Fibroblast of lung (primary cell): Measurements from ENCODE around the gene SLC22A23. TPM values are rescaled to one million over a fixed set of nuclear protein-coding genes. Genes with fewer than 3 reads are reported as not detected.

Source experiments
- DNase-seq, 2 donors: peaks; one replicate each; pipeline versions ENCODE4 v3.0.0 to v3.0.0-alpha.2; 2010; ENCODE audit warnings: low read depth in 2 of 2
- H2AFZ ChIP-seq: 2 replicates; pipeline ENCODE4 v1.5.1; 2012; ENCODE audit warnings: low read length, control low read depth, inconsistent platforms
- H3K27ac ChIP-seq: 2 replicates; pipeline ENCODE4 v1.5.1; 2011; ENCODE audit warnings: low read length, control low read depth; ENCODE audit not compliant: insufficient read depth
- H3K27me3 ChIP-seq: 2 replicates; pipeline ENCODE4 v1.5.1; 2011; ENCODE audit warnings: mild to moderate bottlenecking, low read length; ENCODE audit not compliant: control insufficient read depth, insufficient read depth
- H3K36me3 ChIP-seq: 2 replicates; pipeline ENCODE4 v1.5.1; 2011; ENCODE audit warnings: low read length; ENCODE audit not compliant: control insufficient read depth, insufficient read depth
- H3K4me1 ChIP-seq: 2 replicates; pipeline ENCODE4 v1.5.1; 2011; ENCODE audit warnings: low read length; ENCODE audit not compliant: control insufficient read depth, insufficient read depth; ENCODE audit errors: extremely low read depth
- H3K4me2 ChIP-seq: 2 replicates; pipeline ENCODE4 v1.5.1; 2011; ENCODE audit warnings: low read length, control low read depth; ENCODE audit not compliant: insufficient read depth; ENCODE audit errors: extremely low read depth
- H3K4me3 ChIP-seq, 4 experiments: fragments of 200-600 bp in 1 of 4; sonication (generic) in 1 of 4; replicated peaks in 1 of 4; 2 replicates each; pipeline ENCODE4 v1.5.1; 2011 to 2016; ENCODE audit warnings: low read length in 4 of 4, low read depth in 3 of 4, mild to moderate bottlenecking in 3 of 4, control low read depth in 2 of 4, inconsistent platforms in 1 of 4, mixed read lengths in 1 of 4; ENCODE audit not compliant: insufficient read depth in 1 of 4; ENCODE audit errors: control extremely low read depth in 1 of 4
- H3K79me2 ChIP-seq: 2 replicates; pipeline ENCODE4 v1.5.1; 2012; ENCODE audit warnings: mild to moderate bottlenecking, low read length, inconsistent platforms; ENCODE audit not compliant: control insufficient read depth, insufficient read depth
- H3K9ac ChIP-seq: 2 replicates; pipeline ENCODE4 v1.5.1; 2011; ENCODE audit warnings: mild to moderate bottlenecking, low read length, control low read depth; ENCODE audit not compliant: insufficient read depth
- H3K9me3 ChIP-seq: 2 replicates; pipeline ENCODE4 v1.5.1; 2012; ENCODE audit warnings: low read depth, low read length; ENCODE audit not compliant: control insufficient read depth, insufficient read depth
- H4K20me1 ChIP-seq: 2 replicates; pipeline ENCODE4 v1.5.1; 2011; ENCODE audit warnings: low read length; ENCODE audit not compliant: control insufficient read depth, insufficient read depth; ENCODE audit errors: extremely low read depth
- CTCF ChIP-seq, 2 donors: IDR thresholded peaks in 1 of 2; conservative IDR thresholded peaks in 1 of 2; 1 replicate in 1 of 2; 2 replicates in 1 of 2; pipeline ENCODE4 v1.5.1; 2011 to 2012; ENCODE audit warnings: low read length in 2 of 2, control low read depth in 1 of 2, inconsistent platforms in 1 of 2, low read depth in 1 of 2, mild to moderate bottlenecking in 1 of 2
- EZH2 ChIP-seq: IDR thresholded peaks from 2 replicates; pipeline ENCODE4 v1.5.1; 2012; ENCODE audit warnings: low read length, control low read depth, mild to moderate bottlenecking; ENCODE audit errors: missing control alignments
- polyA plus RNA-seq, 2 donors: library from polyadenylated mRNA; depleted of rRNA in 1 of 2; stranded (reverse) in 1 of 2; unstranded in 1 of 2; fragments of >200 nt; gene quantifications; 2 replicates each; pipeline ENCODE4 v1.2.1, GENCODE V29; 2011 to 2012; ENCODE audit warnings: missing spikeins in 1 of 2
- total RNA-seq: library from RNA; depleted of rRNA; stranded (reverse); fragments of >200 nt; gene quantifications from 2 replicates; pipeline ENCODE4 v1.2.1, GENCODE V29; 2014

The SLC22A23 gene
- total and polyA plus RNA-seq, 2 donors (not counting 1 experiment from before 2014, with no cell fraction given) = 0.37 to 3.0 TPM

GRCh38 chr6:3456395-3456897, 404 bp downstream of the SLC22A23 start:
- Histone ChIP-seq H3K27me3 (peaks cover 25% of the 10 kb centered on the region), H3K9me3 (no peaks in the 10 kb centered on the region), H3K4me3 (peak overlapping the region in 3 of 4 experiments; percentile 49 to 57 (median 52)), H3K36me3 (no peaks in the 10 kb centered on the region), H3K4me1 (peaks cover 3% of the 10 kb centered on the region), H3K9ac (no peak overlapping the region), H3K79me2 (no peaks in the 10 kb centered on the region), H4K20me1 (no peaks in the 10 kb centered on the region), H3K27ac (no peak overlapping the region), H3K4me2 (no peak overlapping the region), H2AFZ (no peak overlapping the region)
- no peak for TF ChIP-seq EZH2
- no peak for TF ChIP-seq CTCF (conservative IDR thresholded peaks at IDR 0.05 in 1 of 2, IDR thresholded peaks at IDR 0.05 in 1 of 2; ENCODE audit: low read depth in 1 of 2, low read length in 2 of 2)
- DNase-seq = no peak

GRCh38 chr6:3455569-3456394, 1.1 kb downstream of the SLC22A23 start:
- Histone ChIP-seq H2AFZ (peak overlapping the region; percentile 23), H3K9ac (peak overlapping the region; percentile 35), H3K27me3 (peaks cover 25% of the 10 kb centered on the region)

More at GRCh38 chr6:3455569-3456394, 1.1 kb downstream of the SLC22A23 start:
- Histone ChIP-seq H4K20me1 (no peaks in the 10 kb centered on the region), H3K4me1 (peaks cover 3% of the 10 kb centered on the region), H3K4me3 (peak overlapping the region; percentile 37 to 57 (median 50)), H3K79me2 (no peaks in the 10 kb centered on the region), H3K9me3 (no peaks in the 10 kb centered on the region), H3K36me3 (no peaks in the 10 kb centered on the region), H3K27ac (no peak overlapping the region), H3K4me2 (peak overlapping the region; percentile 84)
- peak; percentile 76 for TF ChIP-seq EZH2
- TF ChIP-seq CTCF (conservative IDR thresholded peaks at IDR 0.05 in 1 of 2, IDR thresholded peaks at IDR 0.05 in 1 of 2; ENCODE audit: low read depth in 1 of 2, low read length in 2 of 2) = no peak
- no peak for DNase-seq
